Suprapubic skin (tissue), 4 donors: ENCODE results near the gene KLHL25. TPM values are rescaled to one million over a fixed set of nuclear protein-coding genes. Genes with fewer than 3 reads are reported as not detected.

Experiments
- DNase-seq, 2 donors: peaks; one replicate each; pipeline ENCODE4 v3.0.0-alpha.2; 2019; ENCODE audit warnings: low spot score in 2 of 2
- H3K27ac ChIP-seq: fragments of 200-600 bp; sonication (generic); one replicate; pipeline ENCODE4 v1.5.1; 2019
- H3K27me3 ChIP-seq: fragments of 200-600 bp; sonication (generic); one replicate; pipeline ENCODE4 v1.5.1; 2019
- H3K36me3 ChIP-seq: fragments of 200-600 bp; sonication (generic); one replicate; pipeline ENCODE4 v1.5.1; 2019
- H3K4me1 ChIP-seq: fragments of 200-600 bp; sonication (generic); one replicate; pipeline ENCODE4 v1.5.1; 2019
- H3K4me3 ChIP-seq: fragments of 200-600 bp; sonication (generic); one replicate; pipeline ENCODE4 v1.5.1; 2019; ENCODE audit warnings: mild to moderate bottlenecking
- H3K9me3 ChIP-seq: fragments of 200-600 bp; sonication (generic); one replicate; pipeline ENCODE4 v1.5.1; 2019
- EP300 ChIP-seq: sonication (generic); formaldehyde crosslinking; IDR thresholded peaks from one replicate; pipeline ENCODE4 v1.6.1; 2017; ENCODE audit warnings: antibody characterized with exemption
- POLR2A ChIP-seq, 2 donors: fragments of 450-650 bp; IDR thresholded peaks; one replicate each; pipeline ENCODE4 v1.6.1; 2017; ENCODE audit warnings: antibody characterized with exemption in 2 of 2, mild to moderate bottlenecking in 2 of 2, moderate library complexity in 2 of 2
- POLR2AphosphoS5 ChIP-seq, 3 donors: sonication (generic); formaldehyde crosslinking; IDR thresholded peaks; one replicate each; pipeline ENCODE4 v1.6.1; 2017; ENCODE audit warnings: antibody characterized with exemption in 3 of 3
- WGBS: methylation state at CpG from one replicate; pipeline ENCODE4 v1.1.5; 2018; 5-methylcytosine and 5-hydroxymethylcytosine counted together
- total RNA-seq, 4 donors: library from RNA; depleted of rRNA; stranded (reverse); fragments of >200 nt; gene quantifications; one replicate each; pipeline ENCODE4 v1.1.0, GENCODE V29; 2016
- TF ChIP-seq, protein P1 (sequence below), 2 donors: fragments of 200-600 bp in 1 of 2; fragments of 450-650 bp in 1 of 2; sonication (generic) in 1 of 2; IDR thresholded peaks; one replicate each; pipeline ENCODE4 v1.5.1; 2016 to 2019; ENCODE audit warnings: antibody characterized with exemption in 2 of 2, mild to moderate bottlenecking in 1 of 2, moderate library complexity in 1 of 2

The KLHL25 gene
- total RNA-seq, 4 donors from 2014 or later = 14.4 to 24.8 (median 18.5) TPM

GRCh38 chr15:85838655-85839054 is 43.9 kb upstream of the KLHL25 start:
- peak in 1 of 2 donors; percentile 69 for DNase-seq
- peaks cover 3% of the 10 kb centered on the region for H3K27me3 ChIP-seq
- no peak overlapping the region for H3K4me3 ChIP-seq
- H3K9me3 ChIP-seq = no peaks in the 10 kb centered on the region
- peaks cover 17% of the 10 kb centered on the region for H3K4me1 ChIP-seq
- no peak for TF ChIP-seq POLR2AphosphoS5 (IDR thresholded peaks at IDR 0.05)
- TF ChIP-seq, protein P1, sequence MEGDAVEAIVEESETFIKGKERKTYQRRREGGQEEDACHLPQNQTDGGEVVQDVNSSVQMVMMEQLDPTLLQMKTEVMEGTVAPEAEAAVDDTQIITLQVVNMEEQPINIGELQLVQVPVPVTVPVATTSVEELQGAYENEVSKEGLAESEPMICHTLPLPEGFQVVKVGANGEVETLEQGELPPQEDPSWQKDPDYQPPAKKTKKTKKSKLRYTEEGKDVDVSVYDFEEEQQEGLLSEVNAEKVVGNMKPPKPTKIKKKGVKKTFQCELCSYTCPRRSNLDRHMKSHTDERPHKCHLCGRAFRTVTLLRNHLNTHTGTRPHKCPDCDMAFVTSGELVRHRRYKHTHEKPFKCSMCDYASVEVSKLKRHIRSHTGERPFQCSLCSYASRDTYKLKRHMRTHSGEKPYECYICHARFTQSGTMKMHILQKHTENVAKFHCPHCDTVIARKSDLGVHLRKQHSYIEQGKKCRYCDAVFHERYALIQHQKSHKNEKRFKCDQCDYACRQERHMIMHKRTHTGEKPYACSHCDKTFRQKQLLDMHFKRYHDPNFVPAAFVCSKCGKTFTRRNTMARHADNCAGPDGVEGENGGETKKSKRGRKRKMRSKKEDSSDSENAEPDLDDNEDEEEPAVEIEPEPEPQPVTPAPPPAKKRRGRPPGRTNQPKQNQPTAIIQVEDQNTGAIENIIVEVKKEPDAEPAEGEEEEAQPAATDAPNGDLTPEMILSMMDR (IDR thresholded peaks at IDR 0.05) = no peak
- H3K27ac ChIP-seq = peak overlapping the region; percentile 10
- H3K36me3 ChIP-seq = no peaks in the 10 kb centered on the region
- 75% methylated on average over 8 of the region's 8 CpGs for WGBS

GRCh38 chr15:85837881-85838280 is 43.2 kb upstream of the KLHL25 start:
- DNase-seq = peak in 1 of 2 donors; percentile 66
- 52% methylated on average over 2 of the region's 2 CpGs for WGBS
- H3K27ac ChIP-seq = peak overlapping the region; percentile 71
- H3K27me3 ChIP-seq = no peaks in the 10 kb centered on the region
- H3K4me3 ChIP-seq = no peak overlapping the region
- TF ChIP-seq POLR2A (IDR thresholded peaks at IDR 0.05) (no peak), POLR2AphosphoS5 (IDR thresholded peaks at IDR 0.05) (no peak), EP300 (no peak)
- TF ChIP-seq, protein P1 (IDR thresholded peaks at IDR 0.05) = no peak
- H3K9me3 ChIP-seq = no peaks in the 10 kb centered on the region
- peaks cover 17% of the 10 kb centered on the region for H3K4me1 ChIP-seq
- no peaks in the 10 kb centered on the region for H3K36me3 ChIP-seq

- DNase-seq = peak in 1 of 2 donors; percentile 29
- Histone ChIP-seq H3K4me1 (peaks cover 17% of the 10 kb centered on the region), H3K27me3 (no peaks in the 10 kb centered on the region), H3K36me3 (no peaks in the 10 kb centered on the region), H3K27ac (peak overlapping the region; percentile 71), H3K9me3 (no peaks in the 10 kb centered on the region), H3K4me3 (no peak overlapping the region)
- 45% methylated on average over 6 of the region's 6 CpGs for WGBS
- no peak for TF ChIP-seq POLR2AphosphoS5 (IDR thresholded peaks at IDR 0.05)
- TF ChIP-seq, protein P1 (IDR thresholded peaks at IDR 0.05) = no peak
- TF ChIP-seq POLR2A (IDR thresholded peaks at IDR 0.05) = no peak
- no peak for TF ChIP-seq EP300
Observed at GRCh38 chr15:85837011-85837433, 42.3 kb upstream of the KLHL25 start.

GRCh38 chr15:85834651-85835050 is 39.9 kb upstream of the KLHL25 start:
- WGBS = 89% methylated on average over 3 of the region's 3 CpGs
- H3K4me1 ChIP-seq = peaks cover 11% of the 10 kb centered on the region
- no peaks in the 10 kb centered on the region for H3K36me3 ChIP-seq
- no peaks in the 10 kb centered on the region for H3K27me3 ChIP-seq
- TF ChIP-seq EP300 = no peak
- no peak for TF ChIP-seq POLR2AphosphoS5 (IDR thresholded peaks at IDR 0.05)
- no peak for DNase-seq
- no peak overlapping the region for H3K4me3 ChIP-seq
- H3K9me3 ChIP-seq = no peaks in the 10 kb centered on the region
- no peak overlapping the region for H3K27ac ChIP-seq

DNA sequence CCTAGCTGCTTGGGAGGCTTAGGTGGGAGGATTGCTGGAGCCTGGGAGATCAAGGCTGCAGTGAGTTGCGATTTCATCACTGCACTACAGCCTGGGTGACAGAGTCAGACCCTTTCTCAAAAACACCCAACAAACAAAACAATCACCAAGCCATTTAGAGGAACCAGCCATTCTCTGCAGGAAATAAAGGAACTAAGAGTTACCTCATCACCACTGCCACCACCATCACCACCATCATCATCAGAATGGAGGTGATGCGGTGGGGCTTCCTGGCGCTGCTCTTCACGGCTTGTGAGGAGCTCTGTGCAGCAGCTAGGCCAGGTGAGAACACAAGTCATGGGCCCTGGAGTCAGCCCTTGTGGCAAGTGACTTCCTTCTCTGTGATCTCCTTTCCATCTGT is 37.7 kb upstream of the KLHL25 start:
- peaks cover 6% of the 10 kb centered on the region for H3K4me1 ChIP-seq
- no peak overlapping the region for H3K4me3 ChIP-seq
- H3K27ac ChIP-seq = no peak overlapping the region
- no peaks in the 10 kb centered on the region for H3K27me3 ChIP-seq
- WGBS = 75% methylated on average over 4 of the region's 4 CpGs
- H3K36me3 ChIP-seq = no peaks in the 10 kb centered on the region
- no peak for DNase-seq
- no peak for TF ChIP-seq POLR2AphosphoS5 (IDR thresholded peaks at IDR 0.05)
- TF ChIP-seq EP300 = no peak
- TF ChIP-seq, protein P1 (IDR thresholded peaks at IDR 0.05) = no peak
- TF ChIP-seq POLR2A (IDR thresholded peaks at IDR 0.05) = no peak
- no peaks in the 10 kb centered on the region for H3K9me3 ChIP-seq
